NCI-H146 treated with DMSO at 0.1 percent for 48 hours (cell line): ENCODE results near the gene GNB1L.

Experiments used
- DNase-seq: peaks from one replicate; lab custom pipeline; 2025; ENCODE audit not compliant: unreplicated experiment; lab: John Stamatoyannopoulos, UW

Gene GNB1L

DNA sequence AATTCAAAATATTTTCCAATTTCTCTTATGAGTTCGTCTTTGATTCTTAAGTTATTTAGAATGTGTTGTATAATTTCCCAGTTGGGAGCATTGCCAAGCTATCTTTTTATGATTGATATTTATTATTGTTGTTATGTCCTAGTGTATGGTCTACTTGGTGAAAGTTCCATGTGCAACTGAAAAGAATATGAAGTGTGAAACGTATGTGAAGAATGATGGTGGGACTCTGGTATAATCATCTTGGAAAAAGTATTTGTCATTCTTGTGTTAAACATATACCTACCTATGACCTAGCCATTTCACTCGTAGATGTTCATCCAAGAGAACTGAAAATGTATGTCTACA is 12.0 kb upstream of the GNB1L start:
- DNase-seq = no peak

DNA sequence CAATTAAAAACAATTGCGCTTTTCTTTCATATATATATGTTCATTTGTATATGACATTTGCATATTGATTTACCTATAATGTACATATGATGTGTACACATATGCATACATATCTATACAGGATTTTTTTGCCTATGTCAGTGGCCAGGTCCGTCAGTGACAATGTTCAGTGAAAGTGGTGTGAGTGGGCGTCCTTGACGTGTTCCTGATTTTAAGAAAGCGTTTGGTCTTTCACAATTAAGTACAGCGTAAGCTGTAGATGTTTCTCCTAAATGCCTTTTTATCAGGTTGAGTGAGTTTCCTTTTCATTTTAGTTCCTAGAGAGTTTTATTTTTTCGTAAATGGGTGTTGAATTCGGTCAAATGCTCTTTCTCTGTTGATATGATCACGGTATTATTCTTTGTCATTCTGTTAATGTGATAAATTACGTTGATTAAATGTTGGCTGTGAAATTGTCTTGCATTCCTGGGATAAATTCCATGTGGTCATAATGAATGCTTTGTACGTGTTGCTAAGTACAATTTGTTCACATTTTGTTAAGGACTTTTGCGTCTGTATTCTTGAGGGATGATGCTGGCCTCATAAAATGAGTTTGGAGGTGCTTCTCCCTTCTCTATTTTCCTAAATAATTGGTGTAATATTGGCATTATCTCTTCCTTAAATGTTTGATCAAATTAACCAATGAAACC is 10.6 kb upstream of the GNB1L start:
- DNase-seq = no peak

DNA sequence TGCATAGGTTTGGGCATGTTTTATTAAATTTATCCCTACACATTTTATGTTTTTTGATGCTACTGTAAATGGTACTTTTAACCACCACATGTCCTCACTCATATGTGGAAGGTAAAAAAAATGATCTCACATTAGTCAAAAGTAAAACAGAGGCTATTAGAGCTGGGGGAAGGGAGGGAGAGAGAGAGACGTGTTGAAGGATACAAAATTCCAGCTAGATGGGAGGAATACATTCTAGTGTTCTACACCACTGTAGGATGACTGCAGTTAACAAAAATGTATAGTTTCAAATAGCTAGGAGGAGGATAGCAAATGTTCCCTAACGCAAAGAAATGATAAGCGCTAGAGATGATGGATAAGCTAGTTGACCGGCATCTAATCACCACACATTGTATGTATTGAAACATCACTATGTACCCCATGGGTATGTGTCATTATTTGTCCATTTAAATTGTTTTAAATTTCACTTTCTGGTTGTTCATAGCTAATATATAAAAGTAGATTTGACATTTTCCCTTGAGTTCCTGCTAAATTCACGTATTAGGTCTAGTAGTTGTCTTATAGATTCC is 9.9 kb upstream of the GNB1L start:
- no peak for DNase-seq

DNA sequence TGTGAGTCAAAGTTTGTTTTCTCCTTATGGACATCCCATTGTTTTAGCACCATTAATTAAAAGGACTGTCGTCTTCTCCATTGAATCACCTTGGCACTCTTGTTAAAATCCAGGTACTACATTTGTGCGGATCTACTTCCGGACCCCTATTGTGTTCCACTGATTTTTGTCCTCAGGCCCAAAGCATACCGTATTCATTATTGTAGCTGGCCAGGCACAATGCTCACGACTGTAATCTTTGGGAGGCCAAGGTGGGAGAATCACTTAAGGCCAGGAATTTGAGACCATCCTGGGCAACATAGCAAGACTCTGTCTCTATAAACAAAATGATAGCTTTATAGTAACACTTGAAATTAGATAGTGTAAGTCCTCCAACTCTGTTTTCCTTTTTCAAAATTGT is 8.9 kb upstream of the GNB1L start:
- DNase-seq = no peak

DNA sequence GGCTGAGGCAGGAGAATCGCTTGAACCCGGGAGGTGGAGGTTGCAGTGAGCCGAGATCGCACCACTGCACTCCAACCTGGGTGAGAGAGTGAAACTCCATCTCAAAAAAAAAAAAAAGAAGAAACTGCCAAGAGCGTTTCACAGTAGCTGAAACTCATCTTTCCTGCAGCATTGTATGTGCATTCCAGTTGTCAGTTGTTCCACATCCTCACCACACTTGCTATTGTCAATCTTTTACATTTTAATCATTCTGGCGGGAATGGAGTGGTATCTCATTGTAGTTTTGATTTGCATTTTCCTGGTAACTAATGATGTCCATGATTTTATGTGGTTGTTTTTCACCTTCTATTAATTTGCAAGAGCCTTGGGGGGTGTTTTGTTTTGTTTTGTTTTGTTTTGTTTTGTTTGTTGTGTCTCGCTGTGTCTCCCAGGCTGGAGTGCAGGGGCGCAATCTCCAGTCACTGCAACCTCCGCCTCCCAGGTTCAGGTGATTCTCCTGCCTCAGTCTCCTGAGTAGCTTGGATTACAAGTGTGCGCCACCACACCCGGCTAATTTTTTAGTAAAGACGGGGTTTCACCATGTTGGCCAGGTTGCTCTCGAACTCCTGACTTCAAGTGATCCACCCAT is 8.1 kb upstream of the GNB1L start:
- DNase-seq = no peak

DNA sequence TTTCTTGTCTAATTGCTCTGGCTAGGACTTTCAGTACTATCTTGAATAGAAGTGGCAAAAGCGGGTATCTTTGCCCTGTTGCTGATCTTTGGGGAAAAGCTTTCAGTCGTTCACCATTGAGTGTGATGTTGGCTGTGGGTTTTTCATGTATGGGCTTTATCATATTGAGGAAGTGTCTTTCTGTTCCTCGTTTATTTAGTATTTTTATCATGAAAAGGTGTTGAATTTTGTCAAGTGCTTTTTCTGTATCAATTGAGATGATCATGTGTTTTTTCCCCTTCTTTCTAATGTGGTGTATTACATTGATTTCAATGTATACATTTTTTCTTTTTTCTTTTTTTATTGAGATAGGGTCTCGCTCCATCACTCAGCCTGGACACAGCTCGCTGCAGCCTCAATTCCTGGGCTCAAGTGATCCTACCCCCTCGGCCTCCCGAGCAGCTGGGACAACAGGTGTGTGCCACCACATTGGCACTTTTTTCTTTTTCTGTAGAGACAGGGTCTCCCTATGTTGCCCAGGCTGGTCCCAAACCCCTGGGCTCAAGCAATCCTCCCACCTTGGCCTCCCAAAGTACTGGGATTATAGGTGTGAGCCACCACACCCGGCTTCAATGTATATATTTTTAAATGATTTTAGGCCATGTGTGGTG is 5.3 kb upstream of the GNB1L start:
- no peak for DNase-seq

DNA sequence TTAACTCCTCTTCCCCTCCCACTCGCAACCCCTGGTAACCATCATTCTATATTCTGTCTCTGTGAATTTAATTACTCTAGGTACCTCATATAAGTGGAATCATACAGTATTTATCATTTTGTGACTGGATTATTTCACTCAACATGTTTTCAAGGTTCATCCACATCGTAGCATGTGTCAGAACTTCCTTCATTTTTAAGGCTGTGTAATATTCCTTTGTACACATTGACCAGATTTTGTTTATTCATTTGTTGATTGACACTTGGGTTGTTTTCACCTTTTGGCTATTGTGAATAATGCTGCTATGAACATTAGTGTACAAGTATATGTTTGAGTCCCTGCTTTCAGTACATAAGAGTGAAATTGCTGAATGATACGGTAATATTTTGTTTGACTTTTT is 2.7 kb upstream of the GNB1L start:
- no peak for DNase-seq

DNA sequence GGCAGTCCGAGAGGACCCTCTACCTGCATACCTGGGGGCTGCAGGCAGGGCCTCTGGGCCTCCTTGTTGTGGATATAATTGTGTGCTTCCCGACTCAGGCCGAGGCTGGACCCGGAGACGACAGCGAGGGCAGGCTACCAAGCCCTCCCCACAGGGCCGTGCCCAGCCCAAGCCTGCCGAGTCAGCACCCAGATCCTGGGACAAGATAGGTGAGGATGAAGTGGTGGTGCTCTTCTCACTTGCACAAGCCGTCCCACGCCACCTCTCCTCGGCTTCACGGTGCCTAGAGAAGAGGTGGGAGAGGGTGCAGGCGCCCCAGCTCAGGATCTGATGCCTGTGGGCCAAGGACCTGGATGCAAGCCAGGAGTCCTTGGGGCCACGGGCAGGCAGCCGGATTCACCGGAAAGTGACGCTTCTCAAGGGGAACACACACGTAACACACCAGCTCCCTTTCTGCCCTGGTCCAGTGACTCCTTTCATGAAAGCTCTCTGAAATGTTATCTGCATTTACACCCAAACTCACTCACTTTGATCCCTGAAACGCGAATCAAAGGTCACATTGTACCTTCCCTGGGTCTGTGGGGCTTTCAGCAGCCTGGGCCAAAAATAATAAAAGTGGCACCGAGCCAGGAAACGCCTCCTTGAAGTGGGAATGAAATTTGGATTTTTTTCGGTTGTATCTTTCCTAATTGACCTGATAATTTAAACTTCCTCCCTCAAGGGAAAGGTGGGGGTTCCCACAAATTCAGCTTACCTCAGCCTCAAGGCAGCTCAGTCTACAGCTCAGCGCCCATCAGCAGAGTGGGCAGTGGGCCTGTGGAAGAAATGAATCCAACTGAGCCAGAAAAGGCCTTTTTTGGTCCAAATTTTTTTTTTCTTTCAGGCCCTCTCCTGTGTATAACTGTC is 1.1 kb upstream of the GNB1L start:
- no peak for DNase-seq

DNA sequence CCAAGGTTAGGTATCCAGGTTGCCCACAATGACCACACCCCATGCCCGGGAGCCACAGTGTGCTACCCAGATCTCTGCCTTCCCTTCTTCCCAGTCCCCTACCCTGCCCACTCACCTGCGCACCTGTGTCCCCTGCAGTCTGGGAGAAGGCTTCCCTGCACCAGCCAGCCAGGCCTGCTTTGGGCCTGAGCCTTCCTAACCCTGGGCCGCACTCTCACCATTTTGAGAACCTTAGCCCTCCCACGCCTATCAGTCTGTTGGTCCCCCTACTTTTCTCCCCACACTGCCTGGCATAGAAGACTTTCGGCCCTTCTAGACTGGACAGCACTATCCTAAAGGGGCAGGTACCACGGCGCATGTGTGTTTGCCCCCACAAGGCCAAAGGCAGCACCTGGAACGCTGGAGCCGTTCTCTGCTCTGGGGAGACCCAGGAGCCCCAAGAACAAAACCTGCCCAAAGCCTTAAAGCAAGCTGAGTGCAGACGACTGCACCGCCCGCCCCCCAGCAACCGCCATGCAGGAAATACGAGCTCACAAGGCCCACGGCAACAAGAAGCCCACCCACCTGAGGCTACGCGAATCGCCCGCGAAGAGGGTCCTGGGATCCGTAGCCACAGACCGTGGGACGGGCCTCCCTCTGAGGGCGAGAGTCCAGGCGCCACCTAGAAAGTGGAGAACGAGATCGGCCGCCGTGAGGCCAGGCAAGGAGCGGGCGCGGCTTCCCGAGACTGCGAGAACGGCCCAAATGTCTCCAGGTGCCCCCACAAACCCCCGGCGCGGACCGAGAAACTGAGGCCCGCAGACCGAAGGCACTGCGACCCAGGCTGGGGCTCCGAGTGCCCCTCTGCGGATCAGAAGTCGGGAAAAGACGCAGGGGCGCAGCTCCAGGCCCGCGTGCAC is 546 bp downstream of the GNB1L start:
- DNase-seq = no peak

DNA sequence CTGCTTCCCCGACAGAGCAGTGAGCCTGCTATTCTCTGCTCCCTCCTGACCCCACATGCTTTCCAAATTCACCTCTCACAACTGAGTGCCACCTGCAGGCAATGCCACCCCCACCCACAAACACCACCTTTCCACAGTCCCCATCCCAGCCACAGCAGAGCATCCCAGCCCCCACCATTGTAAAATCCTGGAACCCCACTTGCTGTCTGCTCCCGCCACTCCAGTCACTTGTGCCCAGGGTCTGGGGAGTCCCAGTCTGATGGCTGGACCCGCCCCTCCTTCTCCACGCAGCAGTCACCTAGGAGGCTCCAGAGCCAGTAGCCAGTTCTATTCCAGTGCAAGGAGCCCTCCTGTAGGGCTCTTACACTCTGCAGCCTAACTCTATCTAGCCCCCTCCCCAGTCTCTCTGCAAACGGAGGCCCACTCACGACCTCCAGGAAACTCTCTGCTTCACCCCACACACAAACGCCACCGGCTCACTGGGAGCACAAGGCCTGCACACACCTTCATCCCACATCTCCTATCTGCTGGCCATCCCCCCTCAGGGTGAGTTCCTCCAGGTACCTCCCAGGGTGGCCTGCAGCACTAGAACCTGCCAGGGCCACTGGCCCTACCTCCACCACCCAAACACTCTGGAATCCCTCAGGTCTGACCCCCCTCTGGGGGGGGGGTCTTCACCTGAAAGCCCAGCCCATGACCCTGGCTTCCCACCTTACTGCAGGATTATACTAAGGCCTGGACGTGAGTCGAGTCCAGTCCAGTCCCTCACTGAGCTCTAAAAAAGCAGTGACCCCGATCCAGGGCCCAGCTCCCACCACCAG is 1.4 kb downstream of the GNB1L start:
- no peak for DNase-seq

DNA sequence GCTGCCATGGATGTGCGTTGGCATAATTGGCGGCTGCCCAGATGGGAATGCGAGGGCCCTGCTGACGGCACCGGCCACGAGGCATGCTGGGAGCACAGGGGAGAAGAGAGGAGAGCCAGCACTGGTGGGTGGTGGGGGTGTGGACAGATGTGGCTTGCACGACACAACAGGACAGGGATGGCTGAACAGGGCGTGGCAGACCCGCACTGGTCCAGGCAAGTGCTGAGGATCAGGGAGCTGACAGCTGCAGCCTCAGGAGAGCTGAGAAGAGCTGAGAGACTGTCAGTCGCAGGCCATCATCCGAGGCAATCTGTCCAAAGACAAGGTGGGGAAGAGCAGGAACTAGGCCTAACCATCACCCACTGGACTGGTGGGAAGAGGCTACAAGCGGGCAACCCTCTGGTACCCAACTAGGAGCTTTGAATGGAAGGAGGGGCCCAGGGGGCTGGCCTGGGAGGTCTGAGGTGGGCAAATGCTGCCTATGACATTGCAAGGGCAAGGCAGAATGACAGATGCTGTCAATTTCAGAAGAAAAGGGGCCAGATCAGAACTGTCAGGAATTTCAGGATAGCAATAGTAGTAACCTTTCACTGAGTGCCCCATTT is 2.4 kb downstream of the GNB1L start:
- no peak for DNase-seq

DNA sequence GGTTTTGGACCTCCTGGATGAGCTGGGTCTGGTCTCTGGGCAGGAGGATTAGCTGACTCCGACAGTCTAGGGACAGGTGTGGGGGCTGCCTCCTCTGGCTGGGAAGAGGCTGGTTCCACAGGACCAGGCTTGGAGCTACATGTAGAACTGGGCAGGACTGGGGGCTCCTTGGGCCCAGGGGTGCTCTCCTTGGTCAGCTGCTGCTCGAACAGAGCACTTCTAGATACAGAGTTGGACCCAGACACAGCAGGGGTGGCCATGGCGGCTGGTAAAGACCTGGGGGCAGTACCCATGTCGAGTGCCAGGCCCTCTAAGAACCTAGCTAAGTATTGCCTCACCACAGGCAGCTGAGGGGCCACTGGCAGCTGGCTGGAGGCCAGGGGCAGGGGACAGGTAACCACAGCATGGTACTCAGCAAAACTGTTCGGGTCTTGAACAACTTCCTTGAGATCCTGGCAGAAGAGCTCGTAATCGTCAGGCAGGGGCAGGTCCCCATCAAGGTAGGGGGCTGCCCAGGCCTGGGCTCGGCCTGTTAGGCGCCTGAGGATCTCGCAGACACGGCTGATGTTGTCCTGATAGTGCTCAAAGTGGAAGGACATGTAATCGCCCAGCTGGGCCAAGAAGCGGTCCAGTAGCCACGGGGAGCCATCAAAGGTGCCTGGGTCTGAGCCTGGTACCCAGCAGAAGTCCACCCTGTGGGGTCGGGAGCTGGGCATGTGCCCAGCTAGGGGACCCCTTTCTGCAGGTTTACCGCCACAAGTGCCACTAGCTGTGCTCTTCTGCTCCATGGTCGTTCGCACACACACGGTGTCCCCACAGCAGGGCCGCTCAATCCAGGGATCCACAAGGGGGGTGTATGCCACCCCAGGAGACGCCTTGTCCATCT is 3.1 kb downstream of the GNB1L start:
- DNase-seq = no peak

DNA sequence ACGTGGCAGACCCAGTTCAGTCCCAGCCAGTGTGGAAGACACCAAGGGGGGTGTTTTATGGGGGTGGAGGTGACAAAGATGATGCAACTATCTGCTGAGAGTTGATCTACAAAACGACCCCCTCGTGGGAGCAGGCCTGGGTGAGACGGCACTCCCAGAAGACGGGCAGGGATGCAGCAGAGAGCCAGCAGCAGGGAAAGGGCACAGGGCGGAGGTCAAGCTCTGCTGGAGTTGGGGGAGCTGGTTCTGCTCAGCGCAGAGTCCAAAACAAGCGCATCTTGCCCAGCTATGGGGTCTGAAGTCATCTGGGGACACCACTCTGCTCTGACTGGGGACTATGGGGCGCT is 3.9 kb downstream of the GNB1L start:
- DNase-seq = no peak

DNA sequence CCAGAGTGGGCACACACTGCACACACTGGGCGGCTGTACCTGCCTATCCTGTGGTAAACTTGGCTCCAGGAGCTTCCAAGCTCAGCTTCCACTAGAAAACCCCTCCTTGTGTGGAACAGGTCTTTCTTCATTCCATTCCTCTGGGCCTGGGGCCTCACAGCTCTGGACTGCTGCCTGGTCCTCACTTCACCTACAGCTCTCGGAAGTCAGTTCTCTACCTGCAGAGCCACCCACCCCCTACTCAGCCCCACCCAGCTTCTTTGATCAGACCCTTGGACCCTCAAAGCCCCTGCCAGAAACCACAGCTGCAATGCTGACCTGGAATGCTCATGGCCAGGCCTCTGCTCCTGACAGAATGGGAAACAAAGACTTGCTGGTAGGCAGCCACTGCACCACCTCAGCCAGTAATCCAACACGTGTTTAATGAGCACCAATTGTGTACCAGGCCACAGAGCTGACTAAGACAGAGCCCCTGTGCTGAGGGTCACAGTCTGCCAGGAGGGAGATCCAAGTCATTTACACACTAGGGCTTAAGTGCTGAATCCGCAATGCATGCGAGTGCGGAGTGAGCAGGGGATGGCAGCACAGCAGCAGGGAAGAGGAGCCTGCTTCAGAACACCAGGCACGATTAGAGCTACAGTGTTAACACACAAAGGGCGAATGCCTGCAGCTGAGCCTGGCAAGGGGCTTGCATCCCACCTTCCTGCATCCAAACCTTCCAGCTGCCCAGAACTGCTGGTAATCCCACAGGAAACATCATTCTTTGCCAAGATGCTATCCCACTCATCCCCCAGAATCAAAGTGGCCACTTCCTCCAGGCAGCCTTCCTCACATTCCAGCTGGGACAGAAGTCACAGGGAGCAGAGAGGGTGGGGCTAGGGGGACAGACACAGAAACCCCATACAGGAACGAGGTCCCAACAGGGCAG is 4.6 kb downstream of the GNB1L start:
- no peak for DNase-seq

DNA sequence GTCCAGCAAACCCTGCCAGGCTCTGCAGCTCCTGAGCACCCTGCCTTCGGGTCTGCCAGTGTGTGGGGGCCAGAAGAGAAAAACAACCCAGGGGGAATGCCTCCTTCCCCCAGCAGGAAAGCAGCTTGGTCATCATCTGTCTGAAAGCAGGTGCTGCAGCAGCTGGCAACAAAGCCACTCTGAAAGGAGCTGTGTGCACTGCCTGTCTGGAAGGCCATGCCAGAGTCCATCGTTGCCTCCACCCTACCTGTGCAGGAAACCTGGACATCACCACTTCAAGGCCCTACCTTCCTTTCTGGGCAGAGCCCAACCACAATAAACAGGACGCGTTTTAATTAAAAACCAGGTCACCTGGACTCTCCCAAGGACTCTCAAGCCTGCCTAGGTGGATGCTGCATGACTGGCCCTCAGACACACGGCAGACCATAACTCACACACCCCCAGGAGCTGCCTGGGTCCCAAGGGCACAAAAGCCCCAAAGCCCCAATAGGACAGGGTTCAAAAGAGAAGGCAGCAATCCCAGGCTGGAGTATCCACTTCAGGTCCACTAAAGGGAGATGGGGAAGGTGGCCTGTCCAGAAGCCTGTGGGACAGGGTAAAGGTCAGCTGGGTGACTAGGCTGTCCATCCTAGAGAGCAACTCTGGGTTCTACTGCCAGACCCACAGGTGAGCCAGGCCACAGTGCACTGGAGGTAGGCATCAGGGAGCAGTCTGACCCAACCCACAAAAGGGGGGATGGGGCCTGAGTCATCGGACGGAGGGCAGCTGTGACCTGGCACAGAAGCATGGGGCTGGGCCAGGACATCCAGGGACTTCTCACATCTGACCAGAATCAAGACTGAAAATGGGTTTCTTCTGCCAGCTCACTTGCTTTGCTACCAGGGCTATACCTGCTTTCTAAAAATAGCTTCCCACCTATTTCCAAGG is 6.1 kb downstream of the GNB1L start:
- DNase-seq = no peak

DNA sequence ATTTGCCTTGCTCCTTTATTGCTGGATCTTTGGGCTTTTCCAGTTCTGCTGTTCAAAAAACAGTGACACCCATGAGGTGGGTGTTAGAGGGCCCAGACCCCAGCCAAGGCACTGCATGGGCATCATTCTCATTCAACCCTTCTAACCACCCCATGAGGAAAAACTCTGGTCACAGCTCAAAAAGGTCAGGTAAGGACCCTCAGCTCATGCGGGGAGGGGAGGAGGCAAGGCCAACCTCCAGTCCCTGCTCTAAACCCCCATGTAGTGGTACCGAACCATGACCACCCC is 7.4 kb downstream of the GNB1L start:
- DNase-seq = no peak
